Measurements from ENCODE around the gene RAB31. TPM values are rescaled to one million over a fixed set of nuclear protein-coding genes. Genes with fewer than 3 reads are reported as not detected.

RAB31 gene
- total RNA-seq, 1 donor from 2014 or later = 18.9 TPM

- H3K36me3 Mint-ChIP-seq (ENCODE audit: low read depth) = peaks cover 2% of the 10 kb centered on the region
- no peaks in the 10 kb centered on the region for H3K27me3 Mint-ChIP-seq (ENCODE audit: low read depth)
- TF ChIP-seq CTCF (conservative IDR thresholded peaks at IDR 0.05) = no peak
- peaks cover 45% of the 10 kb centered on the region for H3K4me1 Mint-ChIP-seq
- peaks cover 2% of the 10 kb centered on the region for H3K9me3 Mint-ChIP-seq
- no peak for DNase-seq (ENCODE audit: low read depth, low spot score)
- H3K27ac Mint-ChIP-seq (ENCODE audit: unreplicated experiment) = no peak overlapping the region
- no peak overlapping the region for H3K4me3 Mint-ChIP-seq
Observed at GRCh38 chr18:9810994-9811705, 103.0 kb downstream of the RAB31 start.

GRCh38 chr18:9811978-9812377 lies 103.9 kb downstream of the RAB31 start:
- DNase-seq (ENCODE audit: low read depth, low spot score) = no peak
- Mint-ChIP-seq H3K27ac (ENCODE audit: unreplicated experiment) (no peak overlapping the region), H3K27me3 (ENCODE audit: low read depth) (no peaks in the 10 kb centered on the region), H3K9me3 (peaks cover 3% of the 10 kb centered on the region), H3K4me3 (no peak overlapping the region), H3K4me1 (peaks cover 37% of the 10 kb centered on the region), H3K36me3 (ENCODE audit: low read depth) (peaks cover 6% of the 10 kb centered on the region)
- TF ChIP-seq CTCF (conservative IDR thresholded peaks at IDR 0.05) = no peak

GRCh38 chr18:9814431-9814830 lies 106.3 kb downstream of the RAB31 start:
- TF ChIP-seq CTCF (conservative IDR thresholded peaks at IDR 0.05) = no peak
- peaks cover 13% of the 10 kb centered on the region for H3K9me3 Mint-ChIP-seq
- no peaks in the 10 kb centered on the region for H3K27me3 Mint-ChIP-seq (ENCODE audit: low read depth)
- H3K27ac Mint-ChIP-seq (ENCODE audit: unreplicated experiment) = no peak overlapping the region
- peaks cover 14% of the 10 kb centered on the region for H3K4me1 Mint-ChIP-seq
- H3K4me3 Mint-ChIP-seq = no peak overlapping the region
- DNase-seq (ENCODE audit: low read depth, low spot score) = no peak
- H3K36me3 Mint-ChIP-seq (ENCODE audit: low read depth) = peaks cover 24% of the 10 kb centered on the region

- Mint-ChIP-seq H3K4me3 (no peak overlapping the region), H3K4me1 (no peaks in the 10 kb centered on the region), H3K27ac (ENCODE audit: unreplicated experiment) (no peak overlapping the region), H3K36me3 (ENCODE audit: low read depth) (peaks cover 24% of the 10 kb centered on the region), H3K9me3 (peaks cover 15% of the 10 kb centered on the region), H3K27me3 (ENCODE audit: low read depth) (no peaks in the 10 kb centered on the region)
- DNase-seq (ENCODE audit: low read depth, low spot score) = no peak
- TF ChIP-seq CTCF (conservative IDR thresholded peaks at IDR 0.05) = no peak
Observed at GRCh38 chr18:9817286-9817685, 109.2 kb downstream of the RAB31 start.

- no peak overlapping the region for H3K4me3 Mint-ChIP-seq
- no peaks in the 10 kb centered on the region for H3K27me3 Mint-ChIP-seq (ENCODE audit: low read depth)
- no peak for TF ChIP-seq CTCF (conservative IDR thresholded peaks at IDR 0.05)
Observed at GRCh38 chr18:9817725-9818422, 109.8 kb downstream of the RAB31 start.

More at GRCh38 chr18:9817725-9818422, 109.8 kb downstream of the RAB31 start:
- Mint-ChIP-seq H3K4me1 (no peaks in the 10 kb centered on the region), H3K9me3 (peaks cover 15% of the 10 kb centered on the region), H3K27ac (ENCODE audit: unreplicated experiment) (no peak overlapping the region), H3K36me3 (ENCODE audit: low read depth) (peaks cover 24% of the 10 kb centered on the region)
- no peak for DNase-seq (ENCODE audit: low read depth, low spot score)

Measured in neural crest cell (in vitro differentiated cells).